HG03196 (cell line): ENCODE measurements around the gene DNTT.
"Not testable (repeated sequence)": the region's sequence is repeated elsewhere in the genome, so short reads cannot be mapped to it uniquely, and the experiment has no call there.

Experiments
- ATAC-seq: cut with Tn5 transposase; IDR thresholded peaks from one replicate; pipeline ENCODE4 v1.9.1; 2021; ENCODE audit not compliant: unreplicated experiment

Gene DNTT

DNA sequence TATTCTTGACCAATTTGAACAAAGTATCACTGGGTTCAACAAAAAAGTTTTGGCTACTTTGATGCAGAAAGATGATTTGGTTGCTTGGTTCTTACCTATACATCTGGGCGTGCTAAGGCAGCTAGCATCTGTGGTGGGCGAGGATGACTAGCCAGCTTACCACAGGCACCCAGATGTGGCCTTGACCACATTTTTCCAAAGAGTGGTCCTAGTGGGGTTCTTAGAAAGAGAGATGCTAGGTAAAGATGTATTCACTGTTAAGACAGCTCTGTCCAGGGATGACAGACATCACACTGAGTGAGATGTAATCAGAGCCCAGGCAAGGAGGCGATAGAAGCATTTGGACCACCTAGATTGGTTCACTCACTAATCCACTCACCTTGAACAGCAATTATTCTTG lies 785 bp downstream of the DNTT start:
- no peak for ATAC-seq

DNA sequence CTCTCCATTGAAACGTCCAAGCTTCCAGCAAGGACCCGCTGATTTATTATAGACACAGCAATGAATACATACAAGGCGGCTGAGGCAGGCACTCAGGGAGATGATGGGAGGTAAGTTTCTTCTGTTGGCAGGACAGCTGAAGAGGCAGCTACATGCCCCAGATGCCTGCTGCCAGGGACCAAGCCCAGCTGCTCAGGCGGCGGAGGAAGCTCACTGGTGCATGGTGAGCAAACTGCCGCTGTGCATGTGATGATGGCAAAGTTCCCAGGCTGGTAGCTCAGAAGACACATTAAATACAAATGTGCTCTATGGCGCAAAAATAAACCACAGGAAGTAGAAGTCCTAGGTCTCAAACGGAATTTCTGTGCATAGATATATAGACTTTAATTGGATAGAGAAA lies 2.3 kb downstream of the DNTT start:
- ATAC-seq: no peak

DNA sequence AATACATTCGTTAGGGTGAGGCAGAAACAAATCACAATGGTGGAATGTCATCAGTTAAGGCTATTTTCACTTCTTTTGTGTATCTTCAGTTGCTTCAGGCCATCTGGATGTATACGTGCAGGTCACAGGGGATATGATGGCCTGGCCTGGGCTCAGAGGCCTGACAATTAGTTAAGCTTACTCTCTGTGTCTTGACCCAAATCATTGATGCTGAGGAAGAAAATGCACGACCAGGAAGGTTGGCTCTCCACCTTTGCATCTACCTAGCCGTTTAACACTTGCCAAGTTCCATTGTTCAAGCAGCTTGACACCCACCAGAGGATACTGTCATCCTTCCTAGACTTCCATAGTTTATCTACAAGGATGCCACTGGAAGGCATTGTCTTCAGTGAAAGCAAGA lies 4.6 kb downstream of the DNTT start:
- ATAC-seq: not testable (repeated sequence)

DNA sequence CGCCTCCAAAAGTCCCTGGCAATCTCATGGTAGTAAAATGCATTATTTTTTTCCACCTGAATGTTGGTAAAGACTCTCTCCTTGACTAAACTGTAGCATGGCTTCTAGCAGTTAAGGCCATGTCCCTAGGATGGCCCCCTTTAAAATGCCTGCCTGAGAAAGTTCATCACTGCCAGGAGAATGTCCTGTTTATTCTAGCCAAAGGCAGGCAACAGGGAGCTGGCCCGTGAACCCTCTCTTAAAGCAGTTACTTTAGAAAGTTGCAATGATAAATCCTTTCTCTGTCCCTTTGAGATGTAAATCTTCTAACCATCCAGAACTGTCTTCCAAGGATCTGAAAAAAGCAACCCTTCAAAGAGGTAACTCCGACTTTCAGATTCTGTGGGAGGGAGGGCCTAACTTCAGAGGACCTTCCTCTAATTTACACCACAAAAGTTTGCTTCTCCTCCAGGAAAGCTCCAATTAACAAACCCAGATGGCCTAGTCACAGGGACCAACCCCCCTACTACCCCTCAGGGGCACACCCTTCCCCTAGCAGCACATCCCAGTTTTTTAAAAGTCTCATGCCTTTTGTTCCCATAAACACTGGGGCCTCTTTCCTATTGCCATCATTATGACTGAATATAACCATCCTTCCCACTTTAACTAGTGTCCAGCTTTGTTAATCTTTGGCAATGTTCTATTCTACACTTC lies 5.5 kb downstream of the DNTT start:
- no peak for ATAC-seq

DNA sequence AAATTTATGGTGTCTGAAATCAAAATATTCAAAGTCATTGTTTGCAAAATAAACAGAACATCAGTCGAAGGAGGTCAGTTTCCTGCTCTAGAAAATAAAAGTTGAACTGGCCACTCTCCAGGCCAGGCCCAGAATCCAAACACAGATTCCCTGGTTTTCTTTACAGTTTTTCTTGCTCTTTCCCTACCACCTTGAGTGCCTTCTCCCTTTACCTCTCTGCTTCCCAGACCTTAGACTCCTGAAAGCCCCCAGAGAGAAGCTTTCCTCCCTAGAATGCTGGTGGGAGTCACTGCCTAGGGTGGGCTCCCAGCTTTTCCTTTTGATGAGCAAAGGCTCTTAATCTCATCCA lies 6.1 kb downstream of the DNTT start:
- no peak for ATAC-seq

DNA sequence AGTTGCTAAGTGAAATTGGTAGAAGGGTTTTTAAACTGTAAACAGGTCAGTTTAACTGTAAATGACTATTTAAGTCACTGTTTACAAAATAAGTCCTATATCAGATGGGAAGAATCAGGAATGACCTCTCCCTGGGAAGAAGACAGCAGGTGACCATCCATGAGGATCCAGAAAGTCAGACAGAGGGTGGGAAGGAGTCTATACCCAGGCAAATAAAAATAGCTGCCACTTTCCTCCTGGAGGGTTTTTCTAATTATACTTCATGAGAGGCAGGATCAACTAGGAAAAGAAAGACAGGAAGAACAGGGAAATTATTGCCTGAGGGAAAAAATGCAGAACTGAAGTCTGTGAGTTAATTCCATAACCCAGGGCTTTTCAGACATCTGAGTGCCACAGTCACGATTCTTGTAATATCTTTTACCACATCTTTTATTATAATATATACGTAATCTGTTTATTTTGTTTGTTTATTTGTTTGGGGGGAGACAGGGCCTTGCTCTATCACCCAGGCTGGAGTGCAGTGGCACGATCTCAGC lies 7.0 kb downstream of the DNTT start:
- ATAC-seq: no peak

DNA sequence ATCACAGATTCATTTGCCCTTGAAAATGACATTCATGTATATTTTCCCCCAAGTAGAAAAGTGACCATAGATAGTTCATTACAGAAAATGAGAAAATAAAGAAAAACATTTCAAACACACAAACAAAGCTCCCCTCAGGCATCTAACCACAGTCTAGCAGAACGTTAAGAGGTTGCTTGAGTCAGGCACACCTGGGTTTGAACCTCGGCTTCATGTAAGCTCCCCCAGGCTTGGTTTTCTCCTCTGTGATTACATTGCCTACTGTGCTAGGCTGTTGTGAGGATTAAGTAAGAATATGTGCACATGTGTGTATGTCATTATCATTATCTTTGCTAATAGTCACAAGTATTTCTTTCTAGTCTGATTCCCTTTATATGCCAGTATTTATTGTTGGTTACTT lies 9.1 kb downstream of the DNTT start:
- no peak for ATAC-seq

DNA sequence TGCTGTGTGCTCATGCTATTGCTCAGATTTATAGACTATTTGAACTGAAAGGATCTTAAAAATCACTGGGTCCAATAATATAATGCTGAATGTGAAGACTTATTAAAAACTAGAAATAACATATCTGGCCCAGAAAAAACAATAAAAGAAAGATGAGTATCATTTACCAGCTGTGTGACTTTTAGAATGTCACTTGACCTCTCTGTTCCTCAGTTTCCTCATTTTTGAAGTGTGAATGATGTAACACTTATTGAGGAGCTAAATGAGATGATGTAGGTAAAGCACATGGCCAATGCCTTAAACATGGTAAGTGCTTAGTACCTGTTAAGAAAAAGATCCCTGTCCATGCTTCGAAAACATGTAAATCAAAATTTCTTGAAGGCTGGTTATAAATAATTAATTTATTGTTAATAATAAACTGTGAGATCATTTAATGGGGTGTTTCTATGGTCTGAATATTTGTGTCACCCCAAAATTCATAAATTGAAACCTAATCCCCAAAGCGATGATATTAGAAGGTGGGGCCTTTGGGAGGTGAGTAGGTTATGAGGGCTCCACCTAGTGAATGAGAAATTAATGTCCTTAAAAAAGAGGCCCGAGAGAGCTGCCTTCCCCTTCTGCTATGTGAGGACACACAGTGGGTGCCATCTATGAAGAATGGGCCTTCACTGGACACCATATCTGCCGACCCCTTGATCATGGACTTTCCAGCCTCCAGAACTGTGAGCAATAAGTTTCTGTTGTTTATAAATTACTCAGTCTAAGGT lies 13.0 kb downstream of the DNTT start:
- no peak for ATAC-seq

DNA sequence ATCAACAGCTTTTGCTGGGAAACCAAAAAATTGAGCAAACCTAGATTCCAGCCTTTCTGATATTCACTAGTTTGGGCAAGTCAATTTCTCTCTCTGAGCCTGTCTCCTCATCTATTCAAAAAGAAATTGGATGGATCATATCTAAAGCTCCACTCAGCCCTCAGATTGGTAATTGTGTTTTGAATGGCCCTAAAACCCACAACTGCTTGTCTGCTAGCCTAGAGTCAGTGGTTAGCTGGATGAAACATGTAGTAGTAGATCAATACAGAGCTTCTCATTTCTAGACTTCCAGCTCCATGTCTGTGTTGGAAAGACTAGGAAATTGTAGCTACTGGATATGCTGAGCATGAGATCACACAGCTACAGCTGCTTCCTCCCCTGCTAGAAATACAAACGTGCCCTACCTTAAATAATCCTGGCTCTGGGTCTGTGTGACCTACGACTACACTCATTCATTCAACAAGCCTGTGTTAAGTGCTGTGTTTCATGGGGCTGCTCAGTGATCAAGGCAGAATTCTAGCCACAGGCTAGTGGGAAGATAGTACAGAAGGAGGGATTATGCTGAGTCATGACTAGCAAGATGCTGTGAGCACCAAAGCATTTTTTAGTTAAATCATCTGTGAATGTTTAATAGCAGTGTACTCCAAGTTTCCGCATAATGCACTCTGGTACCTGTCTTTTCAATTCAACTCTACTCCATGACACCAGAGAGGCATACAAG lies 15.7 kb downstream of the DNTT start:
- ATAC-seq: no peak

DNA sequence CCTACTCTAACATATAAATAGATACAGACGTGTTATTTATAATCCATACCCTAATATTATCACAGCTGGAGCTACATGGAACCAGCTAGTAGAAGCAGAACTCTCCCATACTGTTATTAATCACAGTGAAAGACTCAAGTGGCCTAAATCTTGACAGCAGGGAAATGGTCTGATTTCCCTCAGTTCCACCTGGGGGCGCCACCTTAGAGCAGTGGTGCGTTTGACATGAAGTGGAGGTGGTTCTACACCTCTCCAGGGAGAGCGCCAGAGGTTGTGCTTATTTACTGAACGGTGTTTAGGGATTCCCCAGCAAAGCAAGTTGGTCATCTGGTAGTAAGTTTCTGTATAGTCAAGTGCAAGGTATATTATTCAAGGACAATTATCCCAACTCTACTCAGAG lies 17.6 kb downstream of the DNTT start:
- ATAC-seq: no peak

DNA sequence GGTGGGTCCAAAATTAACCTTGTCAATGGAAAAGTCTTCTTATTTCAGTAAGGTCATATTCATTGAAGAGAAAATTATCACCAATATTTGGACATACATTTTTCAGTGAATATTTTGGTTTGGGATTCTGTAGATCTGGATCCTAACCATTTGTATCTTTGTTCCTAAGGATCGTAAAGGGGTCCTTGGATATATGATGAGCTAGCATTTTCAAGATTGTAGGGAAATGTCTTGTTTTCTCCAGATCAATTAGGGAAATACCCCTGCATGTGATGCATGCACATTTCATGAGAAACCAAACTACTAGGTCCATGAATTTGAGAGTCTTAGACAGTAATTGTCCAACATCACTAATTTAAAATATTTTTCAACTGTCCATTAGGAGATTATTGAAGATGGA lies 18.0 kb downstream of the DNTT start:
- ATAC-seq: no peak

DNA sequence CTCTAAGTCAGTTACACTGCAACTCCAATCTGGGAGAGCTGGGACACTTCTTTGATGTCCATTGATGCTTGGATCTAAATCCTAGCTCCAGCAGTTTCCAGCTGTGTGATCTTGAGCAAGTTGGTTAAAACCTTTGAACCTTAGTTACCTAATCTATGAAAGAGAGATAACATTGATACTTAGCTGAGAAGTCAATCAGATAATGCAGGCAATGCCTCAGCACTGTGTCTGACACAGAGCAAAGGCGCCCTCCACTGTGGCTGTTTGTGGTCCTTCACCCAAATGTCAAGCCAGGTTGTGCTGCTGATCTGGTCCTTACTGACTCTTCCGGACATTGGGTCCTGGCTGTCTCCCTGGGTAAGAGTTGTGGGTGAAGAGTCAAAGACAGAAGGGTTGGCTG lies 20.2 kb downstream of the DNTT start:
- no peak for ATAC-seq

DNA sequence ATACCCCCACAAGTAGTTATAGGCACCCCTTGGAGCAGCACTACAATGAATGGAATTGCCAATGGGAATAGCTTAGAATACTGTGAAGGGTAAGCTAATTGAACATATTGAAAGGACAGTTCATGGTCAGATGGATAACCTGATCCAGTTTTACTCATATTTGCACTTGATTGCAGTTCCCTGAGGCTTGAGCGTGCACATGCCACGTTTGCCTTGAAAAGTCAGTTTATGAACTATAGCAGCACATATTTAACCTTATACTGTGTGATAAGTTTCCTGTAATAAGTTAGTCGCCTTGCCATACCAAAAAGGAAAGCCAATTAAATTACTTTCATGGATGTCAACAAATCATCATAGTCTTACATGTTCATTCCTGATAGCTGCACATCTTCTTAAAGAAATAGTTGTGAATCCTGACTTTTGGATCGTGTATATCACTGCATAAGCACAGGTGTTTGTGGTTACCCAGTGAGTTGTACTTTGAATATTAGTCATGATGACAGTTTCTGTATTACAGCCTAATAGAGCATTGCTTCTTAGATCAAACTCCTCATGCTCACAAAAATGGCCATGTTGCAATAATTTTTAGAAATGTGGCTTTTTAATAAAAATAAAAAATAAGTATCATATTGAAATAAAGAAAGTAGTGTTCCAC lies 21.6 kb downstream of the DNTT start:
- ATAC-seq: no peak

DNA sequence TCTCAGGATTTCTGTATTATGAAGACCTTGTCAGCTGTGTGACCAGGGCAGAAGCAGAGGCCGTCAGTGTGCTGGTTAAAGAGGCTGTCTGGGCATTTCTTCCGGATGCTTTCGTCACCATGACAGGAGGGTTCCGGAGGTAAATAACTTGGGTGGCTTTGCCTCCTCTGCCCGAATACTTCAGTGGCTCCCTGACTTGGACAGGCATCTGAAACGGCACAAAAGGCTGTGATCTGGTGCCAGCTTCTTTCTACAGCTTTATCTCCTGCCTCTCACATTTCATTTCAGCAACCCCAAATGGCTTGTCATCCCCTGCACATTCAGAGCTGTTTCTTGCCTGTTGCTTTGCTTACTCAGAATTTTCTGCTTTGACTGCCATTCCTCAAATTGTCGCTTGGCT lies 23.2 kb downstream of the DNTT start:
- ATAC-seq: no peak

DNA sequence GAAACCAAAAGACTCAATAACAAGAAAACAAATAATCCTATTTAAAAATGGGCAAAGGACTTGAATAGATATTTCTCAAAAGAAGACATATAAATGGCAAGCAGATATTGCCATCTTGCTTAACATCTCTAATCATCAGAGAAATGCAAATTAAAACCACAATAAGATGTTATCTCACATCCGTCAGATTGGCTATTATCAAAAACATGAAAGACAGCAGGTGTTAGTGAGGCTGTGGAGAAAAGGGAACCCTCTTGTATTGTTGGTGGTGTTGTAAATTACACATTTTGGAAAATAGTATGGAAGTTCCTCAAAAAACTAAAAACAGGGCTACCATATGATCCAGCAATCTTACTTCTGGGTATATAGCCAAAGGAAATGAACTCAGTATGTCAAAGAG lies 28.9 kb downstream of the DNTT start:
- no peak for ATAC-seq

DNA sequence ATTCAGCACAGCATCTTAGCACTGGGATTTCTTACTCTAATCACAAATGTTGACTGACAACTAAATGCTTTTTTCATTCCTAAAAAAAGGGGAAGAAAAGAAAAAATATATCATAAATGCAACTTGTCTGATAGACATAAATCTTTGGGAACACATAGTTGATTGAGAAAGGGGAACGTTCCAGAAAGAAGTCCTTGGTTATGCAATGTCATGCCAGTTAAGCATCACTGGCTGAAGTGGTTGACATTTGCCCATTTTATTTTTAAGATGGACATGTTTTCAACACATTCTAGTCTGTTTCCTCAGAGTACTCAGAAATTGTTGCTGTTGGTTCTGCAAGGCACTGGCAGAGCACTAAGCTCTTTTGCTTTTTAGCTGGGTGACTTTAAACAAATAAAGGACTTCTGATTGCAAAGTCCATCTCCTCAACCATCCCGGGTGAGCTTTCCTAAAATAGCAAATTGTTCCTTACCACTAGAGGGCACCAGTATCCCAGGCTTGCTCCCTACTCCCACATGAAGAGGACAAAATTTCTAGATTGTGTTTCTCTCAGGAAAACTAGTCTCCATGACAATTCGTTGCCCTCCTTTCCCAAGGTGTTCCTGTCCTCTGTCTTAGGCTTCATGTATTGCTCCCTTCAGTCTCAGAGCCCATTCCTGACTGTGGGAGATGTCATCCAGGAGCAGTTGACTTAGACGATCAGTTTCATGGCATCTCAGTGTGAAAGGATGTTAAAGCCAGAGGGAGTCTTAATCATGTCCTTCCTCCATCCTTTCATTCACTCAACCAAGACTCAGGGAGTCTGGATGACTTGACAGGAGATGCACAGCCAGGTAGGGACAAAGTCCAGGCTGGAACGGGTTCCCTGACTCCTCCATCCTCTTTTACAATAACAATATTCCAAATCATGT lies 30.6 kb downstream of the DNTT start:
- no peak for ATAC-seq

DNA sequence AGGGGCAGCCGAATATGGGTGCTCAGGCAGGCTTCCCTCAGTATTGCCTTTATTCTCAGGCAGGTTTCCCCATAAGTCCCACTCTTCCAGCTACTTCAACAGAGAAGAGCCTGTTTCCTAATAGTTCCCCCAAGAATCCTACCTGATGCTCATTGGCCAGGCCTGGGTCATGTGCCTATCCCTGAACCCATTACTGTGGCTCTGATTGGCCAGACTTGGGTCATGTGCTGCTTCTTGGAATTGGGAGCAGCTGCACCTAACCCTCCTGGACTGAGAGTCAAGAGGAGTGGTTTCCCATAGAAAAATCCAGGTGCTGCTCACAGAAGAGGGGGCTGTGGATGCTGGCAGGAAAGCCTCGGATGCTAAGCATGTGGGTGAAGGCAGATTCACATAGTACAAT lies 32.9 kb downstream of the DNTT start:
- ATAC-seq: no peak

DNA sequence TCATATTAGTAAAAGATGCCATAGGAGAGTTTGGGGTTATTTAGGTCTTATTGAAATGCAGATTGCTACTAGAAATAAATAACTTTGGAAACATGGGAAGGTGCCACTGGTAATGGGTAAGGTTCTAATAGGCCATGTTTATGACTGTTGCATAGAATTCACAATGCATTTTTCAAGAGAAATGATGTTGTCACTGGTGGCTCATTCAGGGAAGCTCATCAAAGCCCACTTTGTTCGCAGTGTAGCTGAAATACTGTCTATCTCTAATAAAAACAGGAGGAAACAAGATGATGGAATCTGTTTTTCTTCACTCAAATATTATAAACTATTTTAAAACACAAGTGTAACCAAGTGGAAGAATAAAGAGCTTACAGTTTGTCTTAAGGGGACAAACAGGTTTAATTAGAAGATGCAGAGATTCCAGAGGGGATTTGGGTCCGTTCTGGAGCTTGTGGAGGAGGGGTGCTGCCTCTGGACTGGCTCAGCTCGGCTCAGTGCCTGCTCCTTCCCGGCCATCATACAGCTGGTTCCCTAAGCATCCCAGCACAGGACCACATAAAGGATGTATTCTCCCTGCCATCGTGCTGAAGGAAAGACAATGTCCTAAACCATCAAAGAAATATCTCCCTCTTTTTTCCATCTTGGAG lies 34.2 kb downstream of the DNTT start:
- ATAC-seq: no peak

DNA sequence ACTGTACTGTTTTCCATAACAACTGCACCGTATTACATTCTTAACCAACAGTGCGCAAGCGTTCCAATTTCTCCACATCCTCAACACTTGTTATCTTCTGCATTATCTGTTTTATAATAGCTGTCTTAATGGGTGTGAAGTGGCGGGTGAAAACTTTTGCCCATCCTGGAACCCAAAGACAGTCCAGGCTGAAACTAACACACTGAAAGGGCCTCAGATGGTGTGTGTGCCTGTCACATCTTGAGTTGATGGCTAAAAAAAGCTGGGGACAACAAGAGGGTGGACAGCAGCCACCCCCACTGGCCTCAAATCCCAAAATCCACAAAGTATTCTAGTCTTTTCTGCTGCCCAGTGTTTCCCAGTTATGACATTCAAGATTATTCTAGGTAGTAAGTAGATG lies 35.1 kb downstream of the DNTT start:
- ATAC-seq: no peak
